H1 (cell line): ENCODE results near the gene KAT14. TPM values are rescaled to one million over a fixed set of nuclear protein-coding genes. Genes with fewer than 3 reads are reported as not detected.

Source experiments
- CTCF ChIA-PET: fragments of 300-600 bp; sonication (Branson Sonifier 250); formaldehyde crosslinking; loops from one replicate; lab custom pipeline; 2021; ENCODE audit not compliant: partially characterized antibody; lab: Charles Lee
- POLR2A ChIA-PET: fragments of 300-600 bp; sonication (Branson Sonifier 250); formaldehyde crosslinking; loops from one replicate; lab custom pipeline; 2021; ENCODE audit warnings: inconsistent platforms; ENCODE audit not compliant: partially characterized antibody; lab: Charles Lee
- DNase-seq, 2 experiments: peaks; one replicate each; pipeline versions ENCODE4 v3.0.0 to v3.0.0-alpha.2; 2010 to 2022; ENCODE audit warnings: low spot score in 2 of 2, low read depth in 1 of 2, mixed read lengths in 1 of 2
- FAIRE-seq: peaks from 2 replicates; lab custom pipeline; 2011; peaks lifted over from hg19 to GRCh38; lab: Jason Lieb, UNC
- H2AFZ ChIP-seq: 2 replicates; pipeline ENCODE4 v1.8.1; 2012; ENCODE audit warnings: low read length, inconsistent platforms
- H2AK5ac ChIP-seq: 2 replicates; pipeline ENCODE4 v1.6.1; 2013; ENCODE audit warnings: low read depth, low read length
- H2BK120ac ChIP-seq: replicated peaks from 2 replicates; pipeline ENCODE3; 2013; ENCODE audit warnings: low read depth, low read length, inconsistent platforms
- H2BK12ac ChIP-seq: 2 replicates; pipeline ENCODE4 v1.6.1; 2013; ENCODE audit warnings: low read depth, low read length
- H2BK15ac ChIP-seq: 2 replicates; pipeline ENCODE4 v1.6.1; 2013; ENCODE audit warnings: low read length
- H2BK20ac ChIP-seq: 2 replicates; pipeline ENCODE4 v1.6.1; 2013; ENCODE audit warnings: low read length
- H2BK5ac ChIP-seq: 2 replicates; pipeline ENCODE4 v1.6.1; 2013; ENCODE audit warnings: low read depth, low read length
- H3K14ac ChIP-seq: 2 replicates; pipeline ENCODE4 v1.6.1; 2013; ENCODE audit warnings: inconsistent platforms; ENCODE audit not compliant: insufficient read length
- H3K18ac ChIP-seq: 2 replicates; pipeline ENCODE4 v1.6.1; 2013; ENCODE audit warnings: low read length; ENCODE audit errors: extremely low read depth
- H3K23ac ChIP-seq: 2 replicates; pipeline ENCODE4 v1.6.1; 2013; ENCODE audit warnings: inconsistent platforms; ENCODE audit not compliant: insufficient read length
- H3K23me2 ChIP-seq: 2 replicates; pipeline ENCODE4 v1.6.1; 2013; ENCODE audit warnings: low read depth, low read length
- H3K27ac ChIP-seq: 2 replicates; pipeline ENCODE4 v1.6.1; 2011; ENCODE audit warnings: low read depth, low read length, inconsistent platforms
- H3K27me3 ChIP-seq, 4 experiments: replicated peaks in 1 of 4; 1 replicate in 1 of 4; 2 replicates in 3 of 4; pipeline versions ENCODE4 v1.6.1 to v1.8.1; 2011 to 2013; ENCODE audit warnings: low read length in 3 of 4, mild to moderate bottlenecking in 3 of 4, inconsistent platforms in 2 of 4, mixed read lengths in 2 of 4, moderate library complexity in 1 of 4; ENCODE audit not compliant: control insufficient read depth in 3 of 4, insufficient read depth in 3 of 4; ENCODE audit errors: extremely low read depth in 1 of 4
- H3K36me3 ChIP-seq, 4 experiments: 2 replicates each; pipeline versions ENCODE4 v1.6.1 to v1.8.1; 2011 to 2013; ENCODE audit warnings: mild to moderate bottlenecking in 4 of 4, low read length in 3 of 4, moderate library complexity in 2 of 4, control low read depth in 1 of 4, inconsistent platforms in 1 of 4; ENCODE audit not compliant: insufficient read depth in 4 of 4, control insufficient read depth in 2 of 4
- H3K4ac ChIP-seq: replicated peaks from 2 replicates; pipeline ENCODE3; 2013; ENCODE audit warnings: low read length, low read depth, mixed read lengths, inconsistent platforms; ENCODE audit not compliant: insufficient read length
- H3K4me1 ChIP-seq, 4 experiments: replicated peaks in 1 of 4; 1 replicate in 1 of 4; 2 replicates in 3 of 4; pipeline versions ENCODE4 v1.6.1 to v1.8.1; 2011 to 2013; ENCODE audit warnings: low read length in 3 of 4, inconsistent platforms in 2 of 4, mixed read lengths in 1 of 4; ENCODE audit not compliant: insufficient read depth in 4 of 4, control insufficient read depth in 3 of 4
- H3K4me2 ChIP-seq, 2 experiments: 2 replicates each; pipeline versions ENCODE4 v1.6.1 to v1.8.1; 2011 to 2013; ENCODE audit warnings: low read depth in 2 of 2, low read length in 2 of 2, control low read depth in 1 of 2, inconsistent platforms in 1 of 2, mild to moderate bottlenecking in 1 of 2; ENCODE audit not compliant: insufficient read depth in 1 of 2
- H3K4me3 ChIP-seq, 4 experiments: fragments of 200-600, 300-600 bp in 1 of 4; sonication (generic), shearing (Covaris generic), sonication (Bioruptor Twin) in 1 of 4; 2 replicates each; pipeline versions ENCODE4 v1.5.1 to v1.8.1; 2011 to 2016; ENCODE audit warnings: low read length in 4 of 4, low read depth in 3 of 4, control low read depth in 2 of 4, inconsistent platforms in 2 of 4, mild to moderate bottlenecking in 2 of 4, mixed read lengths in 1 of 4, moderate library complexity in 1 of 4; ENCODE audit not compliant: insufficient read depth in 2 of 4; ENCODE audit errors: extremely low read depth in 1 of 4
- H3K56ac ChIP-seq: replicated peaks from 2 replicates; pipeline ENCODE3; 2013; ENCODE audit warnings: low read depth, mild to moderate bottlenecking, mixed read lengths, low read length, inconsistent platforms; ENCODE audit not compliant: insufficient read length
- H3K79me1 ChIP-seq: 2 replicates; pipeline ENCODE4 v1.6.1; 2013; ENCODE audit warnings: low read depth, low read length, control low read depth
- H3K79me2 ChIP-seq, 2 experiments: 2 replicates each; pipeline versions ENCODE4 v1.6.1 to v1.8.1; 2012 to 2013; ENCODE audit warnings: low read length in 2 of 2, mild to moderate bottlenecking in 2 of 2, inconsistent platforms in 1 of 2; ENCODE audit not compliant: insufficient read depth in 2 of 2, control insufficient read depth in 1 of 2
- H3K9ac ChIP-seq, 4 experiments: replicated peaks in 1 of 4; 1 replicate in 1 of 4; 2 replicates in 3 of 4; pipeline versions ENCODE4 v1.6.1 to v1.8.1; 2011 to 2013; ENCODE audit warnings: low read depth in 3 of 4, low read length in 3 of 4, control low read depth in 2 of 4, mild to moderate bottlenecking in 2 of 4, moderate library complexity in 2 of 4, inconsistent platforms in 1 of 4; ENCODE audit errors: extremely low read depth in 1 of 4
- H3K9me3 ChIP-seq, 2 experiments: 2 replicates each; pipeline versions ENCODE4 v1.6.1 to v1.8.1; 2012 to 2013; ENCODE audit warnings: mild to moderate bottlenecking in 2 of 2, moderate library complexity in 2 of 2, control low read depth in 1 of 2, inconsistent platforms in 1 of 2, low read depth in 1 of 2, low read length in 1 of 2, mixed read lengths in 1 of 2; ENCODE audit not compliant: insufficient read depth in 2 of 2
- H4K20me1 ChIP-seq, 2 experiments: replicated peaks in 1 of 2; 2 replicates each; pipeline versions ENCODE3 to v1.8.1; 2011 to 2013; ENCODE audit warnings: inconsistent platforms in 2 of 2, low read length in 2 of 2, mild to moderate bottlenecking in 1 of 2; ENCODE audit not compliant: insufficient read depth in 2 of 2, control insufficient read depth in 1 of 2
- H4K5ac ChIP-seq: 2 replicates; pipeline ENCODE4 v1.6.1; 2013; ENCODE audit warnings: low read length, low read depth, mixed read lengths, inconsistent platforms; ENCODE audit not compliant: insufficient read length
- H4K8ac ChIP-seq: 2 replicates; pipeline ENCODE4 v1.8.0; 2013; ENCODE audit warnings: mild to moderate bottlenecking, moderate library complexity, low read length, inconsistent platforms; ENCODE audit not compliant: insufficient read depth; ENCODE audit errors: extremely low read depth
- H4K91ac ChIP-seq: replicated peaks from 2 replicates; pipeline ENCODE3; 2013; ENCODE audit warnings: low read length, mixed read lengths, inconsistent platforms; ENCODE audit not compliant: insufficient read length
- CBX5 ChIP-seq: fragments of 300-800, 300-1000 bp; sonication (generic); IDR thresholded peaks from 2 replicates; pipeline ENCODE4 v1.7.1; 2016; ENCODE audit warnings: antibody characterized with exemption, low read length, low read depth
- CEBPB ChIP-seq: IDR thresholded peaks from 2 replicates; pipeline ENCODE4 v1.6.1; 2012; ENCODE audit warnings: low read depth, low read length
- EP300 ChIP-seq, 2 experiments: IDR thresholded peaks; 1 replicate in 1 of 2; 2 replicates in 1 of 2; pipeline ENCODE4 v1.6.1; 2011 to 2012; ENCODE audit warnings: low read depth in 2 of 2, low read length in 2 of 2, mild to moderate bottlenecking in 2 of 2, borderline replicate concordance in 1 of 2, inconsistent platforms in 1 of 2, moderate library complexity in 1 of 2
- GABPA ChIP-seq: IDR thresholded peaks from 2 replicates; pipeline ENCODE4 v1.6.1; 2011; ENCODE audit warnings: mild to moderate bottlenecking, low read length, moderate library complexity, borderline replicate concordance; ENCODE audit not compliant: insufficient read depth
- NANOG ChIP-seq: IDR thresholded peaks from 2 replicates; pipeline ENCODE4 v1.6.1; 2011; ENCODE audit warnings: low read length, low read depth, mild to moderate bottlenecking, inconsistent platforms; ENCODE audit not compliant: insufficient read depth, poor library complexity, severe bottlenecking
- SAP30 ChIP-seq: fragments of 300-600 bp; sonication (generic); IDR thresholded peaks from 2 replicates; pipeline ENCODE4 v1.7.1; 2012; ENCODE audit warnings: low read length, moderate library complexity, mild to moderate bottlenecking, inconsistent platforms; ENCODE audit not compliant: insufficient read depth, insufficient replicate concordance
- SP2 ChIP-seq: IDR thresholded peaks from 2 replicates; pipeline ENCODE4 v1.6.1; 2012; ENCODE audit warnings: mild to moderate bottlenecking, low read length, inconsistent platforms
- SUZ12 ChIP-seq: fragments of 200-600 bp; sonication (generic); IDR thresholded peaks from 2 replicates; pipeline ENCODE4 v1.6.1; 2012; ENCODE audit warnings: mild to moderate bottlenecking, inconsistent platforms, low read length, moderate library complexity, mixed read lengths
- WGBS, 2 experiments: shearing (Covaris generic) in 1 of 2; methylation state at CpG; one replicate each; pipeline versions ENCODE4 v1.1.6 to v1.1.7; 2013 to 2015; ENCODE audit warnings: low lambda C conversion rate in 2 of 2, mixed read lengths in 2 of 2, inconsistent platforms in 1 of 2, low coverage in 1 of 2, missing lambda C conversion rate in 1 of 2; ENCODE audit not compliant: insufficient replicate concordance in 2 of 2, insufficient coverage in 1 of 2, insufficient read length in 1 of 2; ENCODE audit errors: extremely low coverage in 1 of 2, missing lambda C conversion rate in 1 of 2; 5-methylcytosine and 5-hydroxymethylcytosine counted together
- polyA plus RNA-seq, 7 experiments: library from polyadenylated mRNA; depleted of rRNA in 3 of 7; stranded (reverse) in 5 of 7; unstranded in 2 of 7; fragments of >200 nt in 5 of 7; fragments of 200-250 nt in 2 of 7; gene quantifications; 1 replicate in 5 of 7; 2 replicates in 1 of 7; 4 replicates in 1 of 7; pipeline versions ENCODE4 v1.2.1 to v1.2.3, GENCODE V29; 2011 to 2013; ENCODE audit warnings: missing spikeins in 2 of 7, mixed read lengths in 2 of 7
- total RNA-seq: library from RNA; stranded (reverse); fragmentation: NEBNext Ultra II Directional; extraction: Animal tissue kit (Norgen Biotek cat#: 25700); gene quantifications from 2 replicates; pipeline ENCODE4 v1.2.1, GENCODE V29; 2021
- TF ChIP-seq, protein P1 (sequence below): IDR thresholded peaks from 2 replicates; pipeline ENCODE4 v1.6.1; 2012; ENCODE audit warnings: inconsistent platforms
- TF ChIP-seq, protein P2 (sequence below): IDR thresholded peaks from 2 replicates; pipeline ENCODE4 v1.6.1; 2012; ENCODE audit warnings: low read length, inconsistent platforms

The KAT14 gene
- total and polyA plus RNA-seq, 2 of the 8 experiments (the other 6 are each of a cell fraction or from before 2014, with no cell fraction given) = 17.3 to 29.3 TPM

DNA sequence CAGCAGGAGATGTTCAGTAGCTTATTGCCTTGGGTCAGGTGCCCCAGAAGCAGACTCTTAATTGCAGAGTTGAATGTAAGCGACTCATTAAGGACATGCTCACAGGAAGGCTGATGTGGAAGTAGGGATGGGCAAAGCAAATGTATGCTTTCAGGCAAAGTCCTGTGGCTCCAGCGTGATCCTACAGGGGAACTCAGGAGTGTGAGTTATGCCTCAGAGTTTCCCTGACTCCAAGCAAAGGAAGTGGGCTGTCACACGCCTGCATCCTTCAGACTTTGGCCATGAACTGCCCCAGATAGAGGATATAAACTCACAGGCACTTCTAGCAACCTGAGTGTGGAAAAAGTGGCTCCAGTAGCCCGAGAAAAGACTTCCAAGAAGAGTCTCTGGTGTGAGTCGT is 85.7 kb downstream of the KAT14 start:
- ChIA-PET POLR2A (interaction anchor here (0.7 kb wide), 1 partner anchor 448 kb away, joined by 4 read pairs; no protein-coding TSS in a partner anchor), CTCF (interaction anchor here (0.6 to 1.5 kb wide), 2 partner anchors 52 to 434 kb away, joined by 5 to 6 read pairs; no protein-coding TSS in a partner anchor)

More for the DNA sequence above, 85.7 kb downstream of the KAT14 start:
- Histone ChIP-seq H3K9ac (no peak overlapping the region; a peak in 1 of 7 replicates), H4K20me1 (no peaks in the 10 kb centered on the region), H3K4me1 (peaks cover 0 to 8% (median 3%) of the 10 kb centered on the region in 4 experiments; a peak in 4 of 7 replicates), H2BK20ac (no peak overlapping the region), H3K4me2 (no peak overlapping the region), H4K5ac (no peak overlapping the region), H3K4ac (no peak overlapping the region), H3K27me3 (no peaks in the 10 kb centered on the region), H3K4me3 (no peak overlapping the region), H3K27ac (no peak overlapping the region), H3K56ac (no peak overlapping the region), H3K79me2 (no peaks in the 10 kb centered on the region), H2BK15ac (no peak overlapping the region), H3K14ac (no peak overlapping the region), H3K36me3 (no peaks in the 10 kb centered on the region; a peak in 1 of 8 replicates), H2BK120ac (no peak overlapping the region), H4K91ac (no peak overlapping the region), H4K8ac (no peak overlapping the region; the same call in 1 of the 2 replicates), H2BK5ac (no peak overlapping the region), H2AK5ac (no peak overlapping the region), H3K9me3 (no peaks in the 10 kb centered on the region), H3K18ac (no peak overlapping the region), H3K23me2 (no peaks in the 10 kb centered on the region), H2BK12ac (no peak overlapping the region), H3K79me1 (no peaks in the 10 kb centered on the region), H2AFZ (peak overlapping the region; percentile 42; the same call in 1 of the 2 replicates), H3K23ac (no peak overlapping the region)
- TF ChIP-seq GABPA (no peak), CBX5 (no peak), SUZ12 (no peak), SAP30 (no peak), NANOG (no peak), CEBPB (no peak), SP2 (no peak), EP300 (IDR thresholded peaks at IDR 0.05; ENCODE audit: borderline replicate concordance in 1 of 2, low read depth in 2 of 2, low read length in 2 of 2) (no peak)
- TF ChIP-seq, protein P1, sequence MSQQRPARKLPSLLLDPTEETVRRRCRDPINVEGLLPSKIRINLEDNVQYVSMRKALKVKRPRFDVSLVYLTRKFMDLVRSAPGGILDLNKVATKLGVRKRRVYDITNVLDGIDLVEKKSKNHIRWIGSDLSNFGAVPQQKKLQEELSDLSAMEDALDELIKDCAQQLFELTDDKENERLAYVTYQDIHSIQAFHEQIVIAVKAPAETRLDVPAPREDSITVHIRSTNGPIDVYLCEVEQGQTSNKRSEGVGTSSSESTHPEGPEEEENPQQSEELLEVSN = no peak
- TF ChIP-seq, protein P2, sequence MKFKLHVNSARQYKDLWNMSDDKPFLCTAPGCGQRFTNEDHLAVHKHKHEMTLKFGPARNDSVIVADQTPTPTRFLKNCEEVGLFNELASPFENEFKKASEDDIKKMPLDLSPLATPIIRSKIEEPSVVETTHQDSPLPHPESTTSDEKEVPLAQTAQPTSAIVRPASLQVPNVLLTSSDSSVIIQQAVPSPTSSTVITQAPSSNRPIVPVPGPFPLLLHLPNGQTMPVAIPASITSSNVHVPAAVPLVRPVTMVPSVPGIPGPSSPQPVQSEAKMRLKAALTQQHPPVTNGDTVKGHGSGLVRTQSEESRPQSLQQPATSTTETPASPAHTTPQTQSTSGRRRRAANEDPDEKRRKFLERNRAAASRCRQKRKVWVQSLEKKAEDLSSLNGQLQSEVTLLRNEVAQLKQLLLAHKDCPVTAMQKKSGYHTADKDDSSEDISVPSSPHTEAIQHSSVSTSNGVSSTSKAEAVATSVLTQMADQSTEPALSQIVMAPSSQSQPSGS = no peak
- 81% methylated on average over 5 of the region's 5 CpGs; no CpG with 5 or more reads in 1 of the 2 experiments for WGBS, 2 experiments
- DNase-seq = no peak
- FAIRE-seq = no peak
